Stimulated activated CD4-positive, alpha-beta T cell treated with anti-CD3 and anti-CD28 coated beads, Interleukin-1b, Interleukin-23, amount 100 ng/mL, for 24 hours (primary cell): ENCODE measurements around the gene DNAH3.

Experiments used
- DNase-seq, 4 experiments: peaks; one replicate each; pipeline ENCODE4 v3.0.0-alpha.2; 2020; ENCODE audit warnings: low read depth in 4 of 4, low spot score in 1 of 4

Gene DNAH3

DNA sequence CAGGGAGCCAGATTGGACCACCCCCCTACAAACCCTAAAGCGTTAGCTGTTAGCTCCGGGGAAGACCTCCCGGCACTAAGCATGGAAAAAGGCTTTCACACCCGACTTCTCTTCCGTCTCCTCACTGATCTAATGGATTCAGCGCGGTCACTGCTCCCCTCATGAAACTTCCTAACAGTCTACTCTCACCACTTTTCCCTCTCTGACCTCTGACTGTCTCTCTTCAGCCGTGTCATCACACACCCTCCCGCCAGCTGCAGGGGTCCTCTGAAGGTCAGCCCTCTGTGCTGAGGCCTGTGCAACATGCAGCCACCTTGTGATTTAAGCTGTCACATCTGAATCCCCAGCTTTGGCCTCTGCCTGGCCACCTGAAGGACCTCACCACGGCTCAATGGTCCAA, 234.4 kb downstream of the DNAH3 start:
- DNase-seq: no peak

GRCh38 chr16:20911361-20911760, 239.3 kb downstream of the DNAH3 start:
- no peak for DNase-seq

DNA sequence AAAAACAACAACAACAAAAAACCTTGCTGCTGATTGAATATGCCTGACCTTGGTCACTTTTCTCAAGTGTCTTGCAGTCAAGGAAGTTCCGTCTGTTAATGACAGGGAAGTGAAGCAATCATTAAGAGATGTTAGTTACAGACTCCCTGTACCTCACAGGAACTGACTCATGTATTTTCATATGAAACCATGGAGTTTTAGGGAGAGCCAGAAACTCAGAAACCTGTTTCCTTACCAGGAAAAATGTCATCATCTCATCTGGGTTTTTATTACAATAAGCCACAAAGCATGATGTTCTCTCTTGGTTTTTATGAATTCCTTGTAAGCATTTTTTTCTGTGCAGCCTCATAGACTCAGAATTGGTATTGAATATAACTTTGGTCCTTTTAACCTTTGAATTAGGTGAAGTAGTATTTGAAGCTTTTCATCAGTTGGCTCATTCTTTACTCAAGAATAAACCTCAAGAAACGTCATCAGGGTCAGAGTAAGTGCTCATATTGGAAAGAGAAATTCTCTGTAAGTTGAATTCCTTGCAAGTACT, 239.8 kb downstream of the DNAH3 start:
- no peak for DNase-seq

- no peak for DNase-seq
These were observed 244.0 kb downstream of the DNAH3 start for GRCh38 chr16:20906341-20907255.

- DNase-seq: no peak
These were observed 245.1 kb downstream of the DNAH3 start for GRCh38 chr16:20905576-20905975.

DNA sequence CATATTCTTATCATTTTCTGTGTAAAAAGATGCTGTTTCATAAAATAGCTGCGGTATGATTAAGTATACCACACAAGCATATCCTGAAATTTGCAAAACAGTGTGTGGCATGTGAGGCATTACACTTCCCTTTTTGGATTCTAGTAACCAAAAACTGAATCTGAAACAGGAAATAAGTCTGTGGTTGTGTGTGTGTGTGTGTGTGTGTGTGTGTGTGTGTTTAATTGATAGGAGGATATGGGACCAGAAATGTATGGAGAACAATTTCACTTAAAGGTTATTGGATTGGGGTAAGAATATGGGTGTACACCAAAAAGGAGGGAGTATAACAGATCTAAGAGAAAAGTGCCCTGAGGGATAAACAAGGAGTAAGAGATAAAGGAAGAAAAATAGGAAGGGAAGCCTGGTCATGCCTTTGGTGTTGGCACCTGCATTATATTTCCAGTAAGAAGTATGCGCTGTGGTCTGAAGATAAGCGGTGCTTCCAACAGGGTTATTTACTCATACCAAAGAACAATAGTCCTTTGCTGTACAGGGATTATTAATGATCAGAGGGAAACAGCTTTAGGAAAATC, 246.1 kb downstream of the DNAH3 start:
- DNase-seq: no peak

GRCh38 chr16:20903899-20904506, 246.6 kb downstream of the DNAH3 start:
- no peak for DNase-seq

DNA sequence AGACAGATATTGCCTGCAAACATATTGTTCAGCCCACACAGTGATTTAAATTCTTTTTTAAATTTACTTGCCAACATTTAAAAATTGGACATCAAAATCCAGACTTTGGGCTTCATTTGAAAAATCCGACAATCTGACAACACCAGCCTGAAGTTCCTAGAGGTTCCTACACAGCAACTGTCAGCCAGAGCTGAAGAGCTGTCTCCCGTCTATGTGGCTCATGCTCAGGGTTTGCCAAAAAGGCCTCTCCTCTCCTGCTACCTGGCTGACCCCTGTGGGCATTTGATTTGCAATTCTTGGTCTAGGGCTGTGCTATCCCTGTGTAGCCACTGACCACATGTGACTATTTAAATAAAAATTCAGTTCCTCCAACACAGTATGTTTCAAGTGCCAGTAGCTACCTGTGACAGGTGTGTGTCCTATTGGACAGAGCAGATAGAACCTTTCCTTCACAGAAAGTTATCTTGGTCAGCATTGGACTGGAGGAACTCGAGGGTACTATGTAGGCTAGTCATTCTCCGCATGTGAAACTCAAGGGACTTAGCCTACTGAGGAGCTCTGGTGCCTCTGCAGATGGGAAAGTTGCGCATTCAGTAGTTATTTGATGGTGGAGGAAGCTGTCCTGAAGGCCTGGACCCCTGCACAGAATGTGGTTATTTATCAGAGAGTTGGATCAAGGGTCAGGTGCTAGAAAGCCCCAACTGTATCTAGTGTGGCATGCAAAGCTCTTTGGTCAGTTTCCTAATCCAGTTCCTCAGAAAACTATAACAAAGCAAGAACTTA, 247.3 kb downstream of the DNAH3 start:
- no peak for DNase-seq

DNA sequence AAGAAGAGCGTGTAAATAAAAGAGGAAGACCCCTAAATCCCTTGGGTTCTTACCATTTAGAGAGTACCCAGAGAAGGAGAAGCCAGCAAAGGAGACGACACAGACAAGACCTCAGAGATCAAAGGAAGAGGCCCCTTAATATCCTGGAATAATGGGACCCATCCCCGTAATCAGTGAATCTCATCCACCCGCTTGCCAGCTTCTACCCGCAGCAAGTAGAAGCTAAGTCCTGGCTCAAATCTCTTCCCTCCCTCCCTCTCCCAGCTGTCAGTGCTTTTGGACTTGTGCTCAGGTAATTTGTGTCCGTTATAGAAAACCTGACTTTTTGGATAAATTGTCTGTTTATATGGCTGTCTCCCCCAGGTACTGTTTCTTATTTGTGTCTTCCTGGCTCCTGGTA, 248.2 kb downstream of the DNAH3 start:
- DNase-seq: no peak

DNA sequence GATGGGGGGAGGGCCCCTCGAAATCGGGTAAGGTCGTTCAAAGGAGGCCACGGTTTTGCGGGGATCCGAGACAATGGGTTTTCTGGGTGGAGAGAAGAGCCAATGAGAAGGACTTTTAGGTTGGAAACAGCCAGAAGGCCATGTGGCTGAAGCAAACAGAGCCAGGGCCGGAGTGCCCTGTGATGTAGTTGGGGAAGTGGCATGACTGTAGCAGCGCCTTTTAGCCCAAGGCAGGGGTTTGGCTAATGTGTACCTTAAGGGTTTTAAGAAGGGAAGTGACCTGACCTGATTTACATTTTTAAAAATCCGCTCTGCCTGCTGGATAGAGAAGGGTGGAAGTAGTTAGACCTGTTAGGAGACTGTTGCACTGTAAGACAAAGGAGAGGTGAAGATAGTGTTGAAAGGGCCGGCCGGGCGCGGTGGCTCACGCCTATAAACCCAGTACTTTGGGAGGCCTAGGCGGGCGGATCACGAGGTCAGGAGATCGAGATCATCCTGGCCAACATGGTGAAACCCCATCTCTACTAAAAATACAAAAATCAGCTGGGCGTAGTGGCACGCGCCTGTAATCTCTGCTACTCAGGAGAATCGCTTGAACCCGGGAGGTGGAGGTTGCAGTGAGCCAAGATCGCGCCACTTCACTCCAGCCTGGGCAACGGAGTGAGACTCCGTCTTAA, 249.1 kb downstream of the DNAH3 start:
- no peak for DNase-seq

DNA sequence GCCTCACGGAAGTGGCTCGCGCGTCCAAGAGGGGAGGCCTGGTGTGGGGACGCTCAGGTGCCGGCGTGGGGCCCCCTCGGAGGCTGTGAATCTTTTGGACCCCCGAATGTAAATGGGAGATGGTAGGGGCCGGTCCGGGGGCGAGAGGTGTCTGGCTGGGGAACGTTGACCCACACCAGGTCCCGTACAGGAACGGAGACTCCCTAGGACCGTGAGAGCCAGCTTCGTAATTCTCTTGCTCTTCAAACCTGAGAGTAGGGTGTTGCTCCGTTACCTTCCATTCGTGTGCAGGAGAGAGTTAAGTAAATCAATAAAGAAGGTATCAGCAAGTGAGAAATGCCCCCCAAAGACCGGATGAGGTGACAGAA, 249.6 kb downstream of the DNAH3 start:
- no peak for DNase-seq

- peak; percentile 70 to 91 (median 84) for DNase-seq
These were observed 250.2 kb downstream of the DNAH3 start, which contains the start of the genes DCUN1D3 and LYRM1 for GRCh38 chr16:20900299-20901067. Gene DCUN1D3 (minus strand): TSS chr16:20900358. CDS start chr16:20862538, 37,820 bp downstream. Gene LYRM1 (plus strand): TSS chr16:20900771. CDS start chr16:20915556, 14,785 bp downstream.

DNA sequence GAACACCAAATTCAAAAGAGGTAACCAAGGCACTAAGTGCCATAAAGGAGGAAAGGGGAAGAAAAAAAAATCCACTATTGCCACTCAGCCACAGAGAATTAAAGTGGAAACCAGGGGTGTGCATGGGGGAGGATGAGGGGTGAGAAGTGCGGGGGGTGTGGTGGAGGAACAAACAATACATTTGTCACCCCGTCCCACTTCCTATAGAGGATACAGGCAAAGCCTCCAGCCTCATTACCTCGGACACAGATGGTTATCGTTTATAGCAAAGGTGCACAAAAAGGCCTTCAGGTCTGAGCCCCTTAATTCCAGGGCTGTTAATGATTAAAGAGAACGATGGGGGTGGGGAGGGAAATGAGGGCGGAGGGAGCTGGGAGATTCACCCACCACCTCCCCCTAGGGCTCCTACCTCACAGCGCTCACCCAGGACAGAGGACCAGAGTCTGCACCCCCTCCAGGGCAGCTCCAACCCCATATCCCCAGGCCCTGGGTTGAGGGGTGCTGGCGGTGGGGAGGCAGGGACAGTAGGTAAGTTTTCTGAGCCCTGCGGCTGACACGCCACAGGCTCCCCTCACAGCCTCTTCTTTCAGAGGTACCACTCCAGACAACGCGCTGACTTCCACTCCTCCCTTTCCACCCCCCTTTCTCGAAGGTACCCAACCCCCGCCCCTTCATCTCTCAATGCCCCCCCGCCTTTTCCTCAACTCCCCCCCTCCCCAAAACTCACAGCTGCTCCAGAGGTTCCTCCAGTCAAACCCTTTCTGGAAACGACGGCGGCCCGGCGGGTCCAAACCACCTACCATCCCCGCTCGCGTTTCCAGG, 251.0 kb downstream of the DNAH3 start:
- peak in 1 of 4 experiments; percentile 4 for DNase-seq

GRCh38 chr16:20899071-20899470, 251.6 kb downstream of the DNAH3 start:
- DNase-seq: no peak

GRCh38 chr16:20897922-20898321, 252.7 kb downstream of the DNAH3 start:
- DNase-seq: no peak

DNA sequence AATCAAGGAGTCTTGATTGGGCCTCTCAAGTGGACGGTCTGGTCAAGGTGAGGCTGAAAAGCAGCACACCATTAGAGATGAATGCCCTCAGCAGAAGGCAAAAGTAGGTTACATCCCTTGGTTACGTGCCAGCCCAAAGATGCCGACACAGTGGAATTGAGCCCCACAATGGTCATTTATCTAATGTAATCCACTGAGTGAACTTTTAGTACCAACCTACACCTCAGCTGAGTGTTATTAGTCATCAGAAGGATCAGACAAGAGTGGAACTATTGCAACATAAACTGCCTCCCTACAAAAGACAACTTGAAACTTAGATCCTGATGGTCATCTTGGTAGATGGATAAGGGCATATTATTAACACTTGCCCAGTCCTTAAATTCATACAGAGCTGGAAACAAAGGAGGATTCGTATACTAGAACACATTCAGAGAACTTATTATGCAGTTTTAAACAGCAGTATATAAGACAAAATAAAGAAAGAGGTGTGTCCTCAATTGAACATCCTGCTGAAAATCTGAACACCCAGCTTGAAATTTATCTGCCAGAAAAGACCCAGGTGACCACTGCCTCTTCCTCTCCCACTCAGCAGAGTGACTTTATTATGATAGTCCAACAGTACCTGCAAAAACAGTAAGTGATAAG, 253.3 kb downstream of the DNAH3 start:
- DNase-seq: no peak

- DNase-seq: no peak
These were observed 256.3 kb downstream of the DNAH3 start for GRCh38 chr16:20894388-20894787.

DNA sequence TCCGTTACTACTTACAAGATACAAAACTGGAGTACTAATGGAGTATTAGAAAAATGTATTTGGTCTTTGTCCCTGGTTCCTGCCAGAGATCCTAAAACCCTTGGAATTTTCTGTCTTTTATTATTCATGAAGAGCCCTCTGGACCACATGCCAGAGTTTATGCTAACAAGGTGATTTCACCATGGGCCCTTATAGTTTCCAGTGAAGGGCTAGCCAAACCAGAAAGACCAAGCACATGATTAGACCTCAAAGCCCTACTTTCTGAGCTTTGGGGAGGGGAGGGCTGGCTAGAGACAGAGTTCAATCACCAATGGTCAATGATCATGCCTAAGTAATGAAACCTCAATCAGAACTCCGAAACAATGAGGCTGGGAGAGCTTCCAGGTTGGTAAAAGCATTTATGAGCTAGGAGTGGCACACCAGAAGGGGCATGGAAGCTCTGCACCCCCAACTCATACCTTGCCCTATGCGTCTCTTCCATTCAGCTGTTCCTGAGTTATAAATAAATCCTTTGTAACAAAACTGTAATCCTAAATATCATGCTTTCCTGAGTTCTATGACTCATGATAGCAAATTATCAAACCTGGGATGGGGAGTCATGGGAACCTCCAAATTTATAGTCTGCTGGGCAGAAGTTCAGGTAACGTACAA, 260.9 kb downstream of the DNAH3 start:
- no peak for DNase-seq
